Measurements from ENCODE around the gene UQCRC2.
"Not testable (repeated sequence)": the region's sequence is repeated elsewhere in the genome, so short reads cannot be mapped to it uniquely, and the experiment has no call there.

Gene UQCRC2

GRCh38 chr16:21997697-21998480, 44.7 kb downstream of the UQCRC2 start:
- Histone ChIP-seq H4K20me1 (ENCODE audit: insufficient read depth, low read length) (no peaks in the 10 kb centered on the region), H3K4me2 (ENCODE audit: low read depth, low read length) (no peak overlapping the region), H2AFZ (ENCODE audit: low read length) (no peak overlapping the region), H3K36me3 (replicated peaks; ENCODE audit: insufficient read depth, low read length) (no peaks in the 10 kb centered on the region), H3K4me1 (ENCODE audit: low read length) (no peaks in the 10 kb centered on the region), H3K9ac (ENCODE audit: low read length) (no peak overlapping the region), H3F3A (ENCODE audit: insufficient read depth, low read length) (no peaks in the 10 kb centered on the region), H3K79me2 (ENCODE audit: low read length) (no peaks in the 10 kb centered on the region), H3K9me3 (replicated peaks; ENCODE audit: insufficient read depth, low read length) (no peaks in the 10 kb centered on the region), H3K9me2 (replicated peaks; ENCODE audit: insufficient read depth, low read length) (no peaks in the 10 kb centered on the region), H3K27me3 (replicated peaks; ENCODE audit: insufficient read depth, low read length) (no peaks in the 10 kb centered on the region), H3K4me3 (ENCODE audit: low read length) (no peak overlapping the region), H3K27ac (ENCODE audit: low read length) (no peak overlapping the region)
- DNase-seq = no peak
- TF ChIP-seq EZH2 (optimal IDR thresholded peaks at IDR 0.05; ENCODE audit: low read depth, low read length) = no peak
- TF ChIP-seq, protein P1, sequence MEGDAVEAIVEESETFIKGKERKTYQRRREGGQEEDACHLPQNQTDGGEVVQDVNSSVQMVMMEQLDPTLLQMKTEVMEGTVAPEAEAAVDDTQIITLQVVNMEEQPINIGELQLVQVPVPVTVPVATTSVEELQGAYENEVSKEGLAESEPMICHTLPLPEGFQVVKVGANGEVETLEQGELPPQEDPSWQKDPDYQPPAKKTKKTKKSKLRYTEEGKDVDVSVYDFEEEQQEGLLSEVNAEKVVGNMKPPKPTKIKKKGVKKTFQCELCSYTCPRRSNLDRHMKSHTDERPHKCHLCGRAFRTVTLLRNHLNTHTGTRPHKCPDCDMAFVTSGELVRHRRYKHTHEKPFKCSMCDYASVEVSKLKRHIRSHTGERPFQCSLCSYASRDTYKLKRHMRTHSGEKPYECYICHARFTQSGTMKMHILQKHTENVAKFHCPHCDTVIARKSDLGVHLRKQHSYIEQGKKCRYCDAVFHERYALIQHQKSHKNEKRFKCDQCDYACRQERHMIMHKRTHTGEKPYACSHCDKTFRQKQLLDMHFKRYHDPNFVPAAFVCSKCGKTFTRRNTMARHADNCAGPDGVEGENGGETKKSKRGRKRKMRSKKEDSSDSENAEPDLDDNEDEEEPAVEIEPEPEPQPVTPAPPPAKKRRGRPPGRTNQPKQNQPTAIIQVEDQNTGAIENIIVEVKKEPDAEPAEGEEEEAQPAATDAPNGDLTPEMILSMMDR (IDR thresholded peaks at IDR 0.05; ENCODE audit: low read length) = no peak

DNA sequence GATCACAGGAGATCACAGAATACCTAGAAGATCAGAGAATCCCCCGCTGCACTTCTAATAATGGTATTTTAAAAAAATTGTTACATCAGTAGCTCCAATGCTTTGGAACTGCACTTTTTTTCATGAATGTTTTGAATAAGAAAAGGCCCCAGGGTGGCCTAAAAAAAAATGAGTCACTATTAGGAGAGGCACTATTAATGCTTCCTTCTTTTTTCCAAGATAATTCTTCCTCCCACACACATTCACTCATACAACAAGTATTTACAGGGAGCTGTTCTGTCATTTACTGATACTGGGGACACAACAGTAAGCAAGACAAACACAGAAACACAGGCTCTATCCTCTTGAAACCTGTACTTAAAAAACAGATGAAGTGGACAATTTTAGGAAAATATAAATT, 48.4 kb downstream of the UQCRC2 start:
- Histone ChIP-seq H3K9ac (ENCODE audit: low read length) (no peak overlapping the region), H4K20me1 (ENCODE audit: insufficient read depth, low read length) (no peaks in the 10 kb centered on the region), H3K4me1 (ENCODE audit: low read length) (no peaks in the 10 kb centered on the region), H3K27me3 (replicated peaks; ENCODE audit: insufficient read depth, low read length) (no peaks in the 10 kb centered on the region), H3K4me2 (ENCODE audit: low read depth, low read length) (no peak overlapping the region), H3K9me3 (replicated peaks; ENCODE audit: insufficient read depth, low read length) (no peaks in the 10 kb centered on the region), H3K9me2 (replicated peaks; ENCODE audit: insufficient read depth, low read length) (no peaks in the 10 kb centered on the region), H3F3A (ENCODE audit: insufficient read depth, low read length) (no peaks in the 10 kb centered on the region), H3K4me3 (ENCODE audit: low read length) (no peak overlapping the region), H3K79me2 (ENCODE audit: low read length) (no peaks in the 10 kb centered on the region), H3K27ac (ENCODE audit: low read length) (no peak overlapping the region), H3K36me3 (replicated peaks; ENCODE audit: insufficient read depth, low read length) (no peaks in the 10 kb centered on the region), H2AFZ (ENCODE audit: low read length) (no peak overlapping the region)
- TF ChIP-seq, protein P1 (IDR thresholded peaks at IDR 0.05; ENCODE audit: low read length) = no peak
- TF ChIP-seq EZH2 (optimal IDR thresholded peaks at IDR 0.05; ENCODE audit: low read depth, low read length) = no peak
- no peak for TF ChIP-seq EZH2phosphoT487 (IDR thresholded peaks at IDR 0.05; ENCODE audit: low read length)
- DNase-seq = no peak

GRCh38 chr16:22002047-22002446, 48.9 kb downstream of the UQCRC2 start:
- not testable (repeated sequence) for H3K9me2 ChIP-seq (replicated peaks; ENCODE audit: insufficient read depth, low read length); DNase-seq; H3F3A ChIP-seq (ENCODE audit: insufficient read depth, low read length); H3K9ac ChIP-seq (ENCODE audit: low read length); H3K36me3 ChIP-seq (replicated peaks; ENCODE audit: insufficient read depth, low read length); H3K4me2 ChIP-seq (ENCODE audit: low read depth, low read length); H3K79me2 ChIP-seq (ENCODE audit: low read length); H3K27ac ChIP-seq (ENCODE audit: low read length); H4K20me1 ChIP-seq (ENCODE audit: insufficient read depth, low read length); H3K4me3 ChIP-seq (ENCODE audit: low read length); H3K27me3 ChIP-seq (replicated peaks; ENCODE audit: insufficient read depth, low read length); H3K9me3 ChIP-seq (replicated peaks; ENCODE audit: insufficient read depth, low read length); H2AFZ ChIP-seq (ENCODE audit: low read length); H3K4me1 ChIP-seq (ENCODE audit: low read length)

GRCh38 chr16:22003195-22003594, 50.0 kb downstream of the UQCRC2 start:
- H3K4me1 ChIP-seq (ENCODE audit: low read length) = 0 out of 2 replicates have a peak, but pooled peaks cover 7% of the 10 kb centered on the region
- peaks cover 7% of the 10 kb centered on the region for H3K79me2 ChIP-seq (ENCODE audit: low read length)
- H3F3A ChIP-seq (ENCODE audit: insufficient read depth, low read length) = peaks cover 6% of the 10 kb centered on the region; the same call in 1 of the 2 replicates
- H3K4me3 ChIP-seq (ENCODE audit: low read length) = no peak overlapping the region
- H3K36me3 ChIP-seq (replicated peaks; ENCODE audit: insufficient read depth, low read length) = no peaks in the 10 kb centered on the region
- DNase-seq = no peak
- H2AFZ ChIP-seq (ENCODE audit: low read length) = no peak overlapping the region
- no peak overlapping the region for H3K27ac ChIP-seq (ENCODE audit: low read length)
- H3K9ac ChIP-seq (ENCODE audit: low read length) = no peak overlapping the region
- H4K20me1 ChIP-seq (ENCODE audit: insufficient read depth, low read length) = no peaks in the 10 kb centered on the region
- TF ChIP-seq, protein P1 (IDR thresholded peaks at IDR 0.05; ENCODE audit: low read length) = no peak
- no peak for TF ChIP-seq EZH2 (optimal IDR thresholded peaks at IDR 0.05; ENCODE audit: low read depth, low read length)
- TF ChIP-seq EZH2phosphoT487 (IDR thresholded peaks at IDR 0.05; ENCODE audit: low read length) = no peak
- no peaks in the 10 kb centered on the region for H3K9me2 ChIP-seq (replicated peaks; ENCODE audit: insufficient read depth, low read length)
- H3K27me3 ChIP-seq (replicated peaks; ENCODE audit: insufficient read depth, low read length) = no peaks in the 10 kb centered on the region
- H3K4me2 ChIP-seq (ENCODE audit: low read depth, low read length) = no peak overlapping the region
- H3K9me3 ChIP-seq (replicated peaks; ENCODE audit: insufficient read depth, low read length) = no peaks in the 10 kb centered on the region
